Measurements from ENCODE around the gene CAMK4.

DNA sequence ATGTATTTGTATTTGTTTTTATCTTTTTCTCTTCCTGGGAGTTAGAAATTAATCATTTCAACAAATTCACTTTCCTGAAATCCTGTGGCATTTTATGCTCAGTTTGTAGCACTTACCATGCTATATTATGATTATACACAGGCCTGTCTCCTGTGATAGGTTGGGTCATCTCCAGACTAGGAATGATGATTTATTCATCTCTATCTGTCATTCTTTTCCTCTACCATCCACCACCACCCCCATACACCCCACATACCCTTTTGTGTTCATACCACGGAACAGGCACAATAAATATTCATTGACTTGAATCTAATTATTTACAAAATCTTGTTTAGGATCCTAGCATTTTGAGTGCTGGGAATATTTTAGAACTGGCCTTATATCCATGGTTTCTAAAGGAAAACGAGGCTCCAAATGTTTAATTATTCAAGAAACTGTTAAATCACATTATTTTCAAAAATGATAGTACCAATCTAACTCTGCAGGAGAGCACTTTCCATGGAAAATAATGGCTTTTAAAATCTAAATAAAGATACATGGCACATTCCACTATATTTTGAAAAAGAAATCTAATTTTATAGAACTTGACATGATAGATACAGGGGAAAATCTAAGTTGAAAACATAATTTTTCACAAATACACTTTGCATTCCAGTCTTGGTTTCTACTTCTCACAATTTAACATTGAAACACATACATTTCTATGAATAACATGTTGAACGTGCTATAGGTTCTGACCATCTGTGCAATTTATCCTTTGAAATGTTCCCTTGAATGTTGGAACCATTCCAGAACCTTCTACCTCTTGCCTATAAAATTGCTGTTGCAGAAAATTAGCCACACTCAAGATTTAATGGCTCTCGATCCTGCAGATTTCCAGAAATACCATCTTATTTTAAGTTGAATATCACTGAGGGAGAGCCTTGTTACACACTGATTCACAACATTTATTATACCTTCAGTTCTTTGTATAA, 198.8 kb downstream of the CAMK4 start:
- TF ChIP-seq TAF1 (conservative IDR thresholded peaks at IDR 0.05) = no peak
- no peak for TF ChIP-seq CTCF (IDR thresholded peaks at IDR 0.05; ENCODE audit: low read depth, low read length, missing input control)
- TF ChIP-seq, protein P1, sequence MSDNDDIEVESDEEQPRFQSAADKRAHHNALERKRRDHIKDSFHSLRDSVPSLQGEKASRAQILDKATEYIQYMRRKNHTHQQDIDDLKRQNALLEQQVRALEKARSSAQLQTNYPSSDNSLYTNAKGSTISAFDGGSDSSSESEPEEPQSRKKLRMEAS (IDR thresholded peaks at IDR 0.05) = no peak
- no peak for TF ChIP-seq SP1 (IDR thresholded peaks at IDR 0.05)
- TF ChIP-seq YY1 (IDR thresholded peaks at IDR 0.05) = no peak
